Osteoblast (primary cell): Measurements from ENCODE around the gene TMEM38A. TPM values are rescaled to one million over a fixed set of nuclear protein-coding genes. Genes with fewer than 3 reads are reported as not detected.

ENCODE experiments used
- DNase-seq: peaks from one replicate; pipeline ENCODE4 v3.0.0; 2011; ENCODE audit warnings: low spot score, mixed read lengths; ENCODE audit not compliant: insufficient read length; ENCODE audit errors: missing footprints
- H2AFZ ChIP-seq: 2 replicates; pipeline ENCODE4 v1.6.0; 2011; ENCODE audit warnings: mild to moderate bottlenecking, low read length
- H3K27ac ChIP-seq: 2 replicates; pipeline ENCODE4 v1.5.1; 2011; ENCODE audit warnings: mild to moderate bottlenecking, low read depth, low read length, moderate library complexity
- H3K27me3 ChIP-seq: 2 replicates; pipeline ENCODE4 v1.6.0; 2012; ENCODE audit warnings: mild to moderate bottlenecking, control low read depth, inconsistent platforms, low read length, moderate library complexity; ENCODE audit not compliant: insufficient read depth
- H3K36me3 ChIP-seq: 2 replicates; pipeline ENCODE4 v1.5.1; 2011; ENCODE audit warnings: mild to moderate bottlenecking, low read length, control low read depth, moderate library complexity; ENCODE audit not compliant: insufficient read depth
- H3K4me1 ChIP-seq: 2 replicates; pipeline ENCODE4 v1.5.1; 2011; ENCODE audit warnings: mild to moderate bottlenecking, low read length, control low read depth, moderate library complexity; ENCODE audit not compliant: insufficient read depth
- H3K4me2 ChIP-seq: 2 replicates; pipeline ENCODE4 v1.6.0; 2011; ENCODE audit warnings: mild to moderate bottlenecking, low read length; ENCODE audit not compliant: insufficient read depth
- H3K4me3 ChIP-seq: fragments of 200-600 bp; sonication (generic); 3 replicates; pipeline ENCODE4 v1.5.1; 2012; ENCODE audit warnings: mild to moderate bottlenecking, low read length, inconsistent platforms; ENCODE audit not compliant: insufficient read depth
- H3K79me2 ChIP-seq: 2 replicates; pipeline ENCODE4 v1.6.0; 2012; ENCODE audit warnings: mild to moderate bottlenecking, low read length, control low read depth, inconsistent platforms; ENCODE audit not compliant: insufficient read depth
- H3K9me3 ChIP-seq: 2 replicates; pipeline ENCODE4 v1.5.1; 2011; ENCODE audit warnings: low read depth, low read length, control low read depth
- H4K20me1 ChIP-seq: 2 replicates; pipeline ENCODE4 v1.6.0; 2012; ENCODE audit warnings: mild to moderate bottlenecking, low read length, control low read depth; ENCODE audit not compliant: insufficient read depth
- CTCF ChIP-seq: IDR thresholded peaks from 2 replicates; pipeline ENCODE4 v1.5.1; 2011; ENCODE audit warnings: mild to moderate bottlenecking, low read depth, low read length, moderate library complexity; ENCODE audit errors: extremely low read depth
- total RNA-seq: library from RNA; depleted of rRNA; stranded (reverse); fragments of >200 nt; gene quantifications from 2 replicates; pipeline ENCODE4 v1.2.3, GENCODE V29; 2012

TMEM38A gene
- total RNA-seq, 1 donor: 2.5 TPM

- Histone ChIP-seq H3K9me3 (no peaks in the 10 kb centered on the region), H3K27ac (no peak overlapping the region), H3K4me2 (no peak overlapping the region), H3K27me3 (no peaks in the 10 kb centered on the region), H3K79me2 (no peaks in the 10 kb centered on the region), H3K4me1 (no peaks in the 10 kb centered on the region), H3K36me3 (no peaks in the 10 kb centered on the region), H2AFZ (no peak overlapping the region), H4K20me1 (no peaks in the 10 kb centered on the region), H3K4me3 (no peak overlapping the region)
- DNase-seq: no peak
- TF ChIP-seq CTCF: no peak
Measured at GRCh38 chr19:16678498-16678897, 17.6 kb downstream of the TMEM38A start.

GRCh38 chr19:16679811-16680210 is 18.9 kb downstream of the TMEM38A start:
- Histone ChIP-seq H3K27ac (no peak overlapping the region), H2AFZ (no peak overlapping the region), H3K9me3 (no peaks in the 10 kb centered on the region), H3K4me1 (no peaks in the 10 kb centered on the region), H3K4me3 (no peak overlapping the region), H3K36me3 (no peaks in the 10 kb centered on the region), H3K27me3 (no peaks in the 10 kb centered on the region), H3K4me2 (no peak overlapping the region), H4K20me1 (no peaks in the 10 kb centered on the region), H3K79me2 (no peaks in the 10 kb centered on the region)
- TF ChIP-seq CTCF: no peak
- no peak for DNase-seq

GRCh38 chr19:16682539-16682938 is 21.6 kb downstream of the TMEM38A start:
- no peak overlapping the region for H3K4me2 ChIP-seq
- peaks cover 6% of the 10 kb centered on the region for H3K4me1 ChIP-seq
- no peaks in the 10 kb centered on the region for H3K79me2 ChIP-seq
- H3K4me3 ChIP-seq: no peak overlapping the region
- H3K9me3 ChIP-seq: no peaks in the 10 kb centered on the region
- TF ChIP-seq CTCF: no peak
- no peaks in the 10 kb centered on the region for H3K36me3 ChIP-seq
- no peak overlapping the region for H3K27ac ChIP-seq
- no peak for DNase-seq
- no peaks in the 10 kb centered on the region for H4K20me1 ChIP-seq
- H2AFZ ChIP-seq: no peak overlapping the region
- H3K27me3 ChIP-seq: no peaks in the 10 kb centered on the region

GRCh38 chr19:16684216-16684615 is 23.3 kb downstream of the TMEM38A start:
- Histone ChIP-seq H3K4me1 (peaks cover 6% of the 10 kb centered on the region), H3K4me2 (no peak overlapping the region), H3K9me3 (no peaks in the 10 kb centered on the region), H3K36me3 (no peaks in the 10 kb centered on the region), H3K27ac (no peak overlapping the region), H2AFZ (no peak overlapping the region), H3K79me2 (no peaks in the 10 kb centered on the region), H4K20me1 (no peaks in the 10 kb centered on the region), H3K4me3 (no peak overlapping the region), H3K27me3 (no peaks in the 10 kb centered on the region)
- TF ChIP-seq CTCF: no peak
- DNase-seq: no peak
